Osteoblast (primary cell): Measurements from ENCODE around the gene SIRPB2. TPM values are rescaled to one million over a fixed set of nuclear protein-coding genes. Genes with fewer than 3 reads are reported as not detected.

Experiments
- DNase-seq: peaks from one replicate; pipeline ENCODE4 v3.0.0; 2011; ENCODE audit warnings: low spot score, mixed read lengths; ENCODE audit not compliant: insufficient read length; ENCODE audit errors: missing footprints
- H2AFZ ChIP-seq: 2 replicates; pipeline ENCODE4 v1.6.0; 2011; ENCODE audit warnings: mild to moderate bottlenecking, low read length
- H3K27ac ChIP-seq: 2 replicates; pipeline ENCODE4 v1.5.1; 2011; ENCODE audit warnings: mild to moderate bottlenecking, low read depth, low read length, moderate library complexity
- H3K27me3 ChIP-seq: 2 replicates; pipeline ENCODE4 v1.6.0; 2012; ENCODE audit warnings: mild to moderate bottlenecking, control low read depth, inconsistent platforms, low read length, moderate library complexity; ENCODE audit not compliant: insufficient read depth
- H3K36me3 ChIP-seq: 2 replicates; pipeline ENCODE4 v1.5.1; 2011; ENCODE audit warnings: mild to moderate bottlenecking, low read length, control low read depth, moderate library complexity; ENCODE audit not compliant: insufficient read depth
- H3K4me1 ChIP-seq: 2 replicates; pipeline ENCODE4 v1.5.1; 2011; ENCODE audit warnings: mild to moderate bottlenecking, low read length, control low read depth, moderate library complexity; ENCODE audit not compliant: insufficient read depth
- H3K4me2 ChIP-seq: 2 replicates; pipeline ENCODE4 v1.6.0; 2011; ENCODE audit warnings: mild to moderate bottlenecking, low read length; ENCODE audit not compliant: insufficient read depth
- H3K4me3 ChIP-seq: fragments of 200-600 bp; sonication (generic); 3 replicates; pipeline ENCODE4 v1.5.1; 2012; ENCODE audit warnings: mild to moderate bottlenecking, low read length, inconsistent platforms; ENCODE audit not compliant: insufficient read depth
- H3K79me2 ChIP-seq: 2 replicates; pipeline ENCODE4 v1.6.0; 2012; ENCODE audit warnings: mild to moderate bottlenecking, low read length, control low read depth, inconsistent platforms; ENCODE audit not compliant: insufficient read depth
- H3K9me3 ChIP-seq: 2 replicates; pipeline ENCODE4 v1.5.1; 2011; ENCODE audit warnings: low read depth, low read length, control low read depth
- H4K20me1 ChIP-seq: 2 replicates; pipeline ENCODE4 v1.6.0; 2012; ENCODE audit warnings: mild to moderate bottlenecking, low read length, control low read depth; ENCODE audit not compliant: insufficient read depth
- total RNA-seq: library from RNA; depleted of rRNA; stranded (reverse); fragments of >200 nt; gene quantifications from 2 replicates; pipeline ENCODE4 v1.2.3, GENCODE V29; 2012
- TF ChIP-seq, protein P1 (sequence below): IDR thresholded peaks from 2 replicates; pipeline ENCODE4 v1.5.1; 2011; ENCODE audit warnings: mild to moderate bottlenecking, low read depth, low read length, moderate library complexity; ENCODE audit errors: extremely low read depth

The SIRPB2 gene
- total RNA-seq, 1 donor = under 0.01 TPM

DNA sequence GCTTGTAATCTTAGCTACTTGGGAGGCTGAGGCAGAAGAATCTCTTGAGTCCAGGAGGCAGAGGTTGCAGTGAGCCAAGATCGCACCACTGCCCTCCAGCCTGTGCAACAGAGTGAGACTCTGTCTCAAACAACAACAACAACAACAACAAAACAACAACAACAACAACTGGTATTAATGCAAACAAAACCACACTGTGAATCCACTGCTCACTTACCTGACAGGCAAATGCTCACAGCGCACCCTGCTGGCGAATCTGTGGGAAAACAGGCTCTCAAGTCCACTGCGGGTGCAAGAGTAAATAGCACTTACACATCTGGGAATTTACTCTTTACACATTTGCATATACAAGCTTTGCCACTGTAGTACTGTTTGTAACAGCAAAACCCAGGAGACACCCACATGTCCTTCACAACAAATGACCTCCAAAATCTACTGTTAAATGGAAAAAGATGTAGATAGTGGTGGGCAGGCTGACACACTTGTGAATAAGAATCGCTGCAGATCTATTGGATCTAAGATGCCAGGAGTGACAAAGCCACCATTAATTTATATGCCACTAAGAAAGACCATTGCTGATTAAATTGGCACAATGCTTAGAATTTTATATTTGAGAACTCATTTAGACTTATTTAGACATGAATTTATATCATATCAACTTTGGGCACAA, 53.9 kb downstream of the SIRPB2 start:
- TF ChIP-seq, protein P1, sequence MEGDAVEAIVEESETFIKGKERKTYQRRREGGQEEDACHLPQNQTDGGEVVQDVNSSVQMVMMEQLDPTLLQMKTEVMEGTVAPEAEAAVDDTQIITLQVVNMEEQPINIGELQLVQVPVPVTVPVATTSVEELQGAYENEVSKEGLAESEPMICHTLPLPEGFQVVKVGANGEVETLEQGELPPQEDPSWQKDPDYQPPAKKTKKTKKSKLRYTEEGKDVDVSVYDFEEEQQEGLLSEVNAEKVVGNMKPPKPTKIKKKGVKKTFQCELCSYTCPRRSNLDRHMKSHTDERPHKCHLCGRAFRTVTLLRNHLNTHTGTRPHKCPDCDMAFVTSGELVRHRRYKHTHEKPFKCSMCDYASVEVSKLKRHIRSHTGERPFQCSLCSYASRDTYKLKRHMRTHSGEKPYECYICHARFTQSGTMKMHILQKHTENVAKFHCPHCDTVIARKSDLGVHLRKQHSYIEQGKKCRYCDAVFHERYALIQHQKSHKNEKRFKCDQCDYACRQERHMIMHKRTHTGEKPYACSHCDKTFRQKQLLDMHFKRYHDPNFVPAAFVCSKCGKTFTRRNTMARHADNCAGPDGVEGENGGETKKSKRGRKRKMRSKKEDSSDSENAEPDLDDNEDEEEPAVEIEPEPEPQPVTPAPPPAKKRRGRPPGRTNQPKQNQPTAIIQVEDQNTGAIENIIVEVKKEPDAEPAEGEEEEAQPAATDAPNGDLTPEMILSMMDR = peak; percentile 86
- Histone ChIP-seq H4K20me1 (no peaks in the 10 kb centered on the region), H3K79me2 (no peaks in the 10 kb centered on the region), H3K4me3 (no peak overlapping the region), H3K4me2 (no peak overlapping the region), H3K4me1 (peaks cover 12% of the 10 kb centered on the region), H3K27ac (no peak overlapping the region), H3K36me3 (peaks cover 9% of the 10 kb centered on the region), H2AFZ (no peak overlapping the region), H3K27me3 (no peaks in the 10 kb centered on the region), H3K9me3 (no peaks in the 10 kb centered on the region)
- DNase-seq = peak; percentile 82

DNA sequence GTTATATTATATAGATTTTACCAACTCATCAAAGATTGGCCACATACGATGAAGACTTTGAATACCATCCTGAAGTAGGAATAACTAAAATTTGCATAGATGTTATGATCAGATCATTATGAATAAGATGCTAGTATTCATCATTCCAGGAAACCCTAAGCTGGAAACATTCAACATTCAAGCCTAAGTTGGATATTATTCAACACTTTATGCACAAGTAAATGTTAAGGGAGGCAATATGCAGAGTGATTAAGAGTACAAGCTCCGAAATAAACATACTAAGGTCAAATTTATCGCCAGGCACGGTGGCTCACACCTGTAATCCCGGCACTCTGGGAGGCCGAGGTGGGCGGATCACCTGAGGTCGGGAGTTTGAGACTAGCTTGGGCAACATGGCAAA, 55.0 kb downstream of the SIRPB2 start:
- Histone ChIP-seq H3K4me1 (peaks cover 12% of the 10 kb centered on the region), H3K4me3 (no peak overlapping the region)
- TF ChIP-seq, protein P1 = no peak

DNA sequence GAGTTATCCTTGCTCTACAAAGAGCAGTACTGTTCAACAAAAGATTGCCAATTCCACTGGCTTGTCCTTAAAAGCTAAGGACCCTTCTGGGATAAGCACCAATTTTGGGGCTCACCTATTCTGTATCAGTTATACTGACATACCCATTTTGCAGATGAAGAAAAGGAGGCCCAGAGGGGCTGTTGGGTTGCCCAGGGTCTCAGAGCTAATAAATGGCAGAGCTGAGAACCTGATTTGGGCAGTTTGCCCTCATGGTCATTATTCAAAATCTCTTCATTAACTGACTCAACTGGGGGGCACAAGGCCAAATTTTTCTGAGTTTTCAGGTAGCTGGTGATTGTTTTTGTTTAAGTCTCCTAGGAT, 55.9 kb downstream of the SIRPB2 start:
- Histone ChIP-seq H2AFZ (no peak overlapping the region), H4K20me1 (no peaks in the 10 kb centered on the region), H3K4me1 (peaks cover 12% of the 10 kb centered on the region), H3K9me3 (no peaks in the 10 kb centered on the region), H3K4me3 (no peak overlapping the region), H3K79me2 (no peaks in the 10 kb centered on the region), H3K27me3 (no peaks in the 10 kb centered on the region), H3K36me3 (no peaks in the 10 kb centered on the region), H3K27ac (peak overlapping the region; percentile 13), H3K4me2 (no peak overlapping the region)
- no peak for DNase-seq
- TF ChIP-seq, protein P1 = no peak

More for the DNA sequence above, 55.0 kb downstream of the SIRPB2 start:
- Histone ChIP-seq H3K27ac (no peak overlapping the region), H3K36me3 (no peaks in the 10 kb centered on the region), H3K27me3 (no peaks in the 10 kb centered on the region), H4K20me1 (no peaks in the 10 kb centered on the region), H3K9me3 (no peaks in the 10 kb centered on the region), H3K79me2 (no peaks in the 10 kb centered on the region), H2AFZ (no peak overlapping the region), H3K4me2 (no peak overlapping the region)
- DNase-seq = no peak

DNA sequence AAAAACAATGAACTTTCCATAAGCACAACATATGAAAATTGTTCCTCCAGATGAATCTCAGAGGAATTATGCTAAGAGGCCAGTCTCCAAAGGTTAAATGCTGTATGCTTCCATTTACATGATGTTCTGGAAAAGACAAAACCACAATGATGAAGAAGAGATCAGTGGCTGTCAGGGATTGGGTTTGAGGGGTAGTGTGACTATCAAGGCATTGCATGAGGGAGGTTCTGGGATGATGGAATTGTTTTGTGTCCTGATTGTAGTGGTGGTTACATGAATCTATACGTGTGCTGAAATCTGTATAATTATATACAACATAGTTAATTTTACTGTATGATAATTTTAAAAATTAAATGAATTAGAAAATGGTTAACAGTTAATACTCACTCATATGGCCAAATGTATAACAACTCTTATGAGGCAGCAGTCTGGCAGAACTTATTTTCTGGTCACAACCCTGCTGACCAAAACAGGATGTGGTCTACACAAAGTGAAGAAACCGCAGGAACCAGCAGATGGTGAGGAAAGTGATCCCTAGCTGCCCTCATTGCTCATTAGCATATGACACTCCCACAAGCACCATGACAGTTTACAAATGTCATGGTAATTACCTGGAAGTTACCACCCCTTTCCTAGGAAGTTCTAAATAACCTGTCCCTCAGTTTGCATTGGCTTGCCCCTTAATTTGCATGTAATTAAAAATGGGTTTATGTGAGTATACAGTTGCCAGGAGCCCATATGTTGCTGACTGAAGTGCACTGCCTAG, 56.5 kb downstream of the SIRPB2 start:
- Histone ChIP-seq H3K27me3 (no peaks in the 10 kb centered on the region), H3K36me3 (no peaks in the 10 kb centered on the region), H3K27ac (peak overlapping the region; percentile 46), H2AFZ (no peak overlapping the region), H3K79me2 (no peaks in the 10 kb centered on the region), H3K4me3 (no peak overlapping the region), H3K9me3 (no peaks in the 10 kb centered on the region), H3K4me2 (no peak overlapping the region), H3K4me1 (peaks cover 12% of the 10 kb centered on the region), H4K20me1 (no peaks in the 10 kb centered on the region)
- TF ChIP-seq, protein P1 = no peak
- peak; percentile 57 for DNase-seq
